H1 (cell line): ENCODE results near the gene ACBD5. TPM values are rescaled to one million over a fixed set of nuclear protein-coding genes. Genes with fewer than 3 reads are reported as not detected.

Source experiments
- CTBP2 ChIP-seq: IDR thresholded peaks from 2 replicates; pipeline ENCODE4 v1.7.0; 2011; ENCODE audit warnings: borderline replicate concordance, mild to moderate bottlenecking, moderate library complexity, mixed read lengths, low read length; ENCODE audit not compliant: insufficient read depth, insufficient read length
- MAX ChIP-seq: IDR thresholded peaks from 2 replicates; pipeline ENCODE4 v1.6.1; 2012; ENCODE audit warnings: inconsistent platforms
- SIN3A ChIP-seq, 2 experiments: IDR thresholded peaks in 1 of 2; conservative IDR thresholded peaks in 1 of 2; 2 replicates each; pipeline ENCODE4 v1.6.1; 2011 to 2012; ENCODE audit warnings: low read length in 2 of 2, improper control_type of control experiment in 1 of 2, low read depth in 1 of 2, mild to moderate bottlenecking in 1 of 2
- SUZ12 ChIP-seq: fragments of 200-600 bp; sonication (generic); IDR thresholded peaks from 2 replicates; pipeline ENCODE4 v1.6.1; 2012; ENCODE audit warnings: mild to moderate bottlenecking, inconsistent platforms, low read length, moderate library complexity, mixed read lengths
- TEAD4 ChIP-seq: IDR thresholded peaks from 2 replicates; pipeline ENCODE4 v1.6.1; 2012; ENCODE audit warnings: low read depth, low read length, inconsistent platforms, mixed read lengths
- polyA plus RNA-seq, 7 experiments: library from polyadenylated mRNA; depleted of rRNA in 3 of 7; stranded (reverse) in 5 of 7; unstranded in 2 of 7; fragments of >200 nt in 5 of 7; fragments of 200-250 nt in 2 of 7; gene quantifications; 1 replicate in 5 of 7; 2 replicates in 1 of 7; 4 replicates in 1 of 7; pipeline versions ENCODE4 v1.2.1 to v1.2.3, GENCODE V29; 2011 to 2013; ENCODE audit warnings: missing spikeins in 2 of 7, mixed read lengths in 2 of 7
- total RNA-seq: library from RNA; stranded (reverse); fragmentation: NEBNext Ultra II Directional; extraction: Animal tissue kit (Norgen Biotek cat#: 25700); gene quantifications from 2 replicates; pipeline ENCODE4 v1.2.1, GENCODE V29; 2021

The ACBD5 gene
- total and polyA plus RNA-seq, 2 of the 8 experiments (the other 6 are each of a cell fraction or from before 2014, with no cell fraction given) = 4.6 to 15.9 TPM

- TF ChIP-seq CTBP2 (no peak), SIN3A (conservative IDR thresholded peaks at IDR 0.05 in 1 of 2, IDR thresholded peaks at IDR 0.05 in 1 of 2; ENCODE audit: low read depth in 1 of 2, low read length in 2 of 2) (no peak), MAX (no peak), TEAD4 (no peak), SUZ12 (no peak)
- TF ChIP-seq, all 59 proteins: peak for 0
These were observed 87.3 kb downstream of the ACBD5 start (continued) for GRCh38 chr10:27153329-27153728.
